HepG2 (cell line): Measurements from ENCODE around the gene ARL2. TPM values are rescaled to one million over a fixed set of nuclear protein-coding genes. Genes with fewer than 3 reads are reported as not detected.
A peak's percentile ranks its signal among the peaks of the same experiment; 100 is the strongest.

Source experiments
- ARNTL ChIP-seq: sonication (generic); formaldehyde crosslinking; IDR thresholded peaks from 2 replicates; pipeline ENCODE4 v1.4.0; 2020; ENCODE audit warnings: mild to moderate bottlenecking, missing genetic modification reagents
- ASH2L ChIP-seq: fragments of 300-600, 200-600 bp; sonication (generic); IDR thresholded peaks from 2 replicates; pipeline ENCODE4 v1.7.0; 2017; ENCODE audit warnings: low read depth, mild to moderate bottlenecking, moderate library complexity, mixed read lengths, low read length; ENCODE audit not compliant: insufficient read length
- ERF ChIP-seq: IDR thresholded peaks from 2 replicates; pipeline ENCODE4 v1.6.1; 2018; ENCODE audit warnings: missing biosample characterization, missing genetic modification reagents
- KLF9 ChIP-seq: IDR thresholded peaks from 2 replicates; pipeline ENCODE4 v1.6.1; 2016; ENCODE audit warnings: low read depth
- MIER2 ChIP-seq: IDR thresholded peaks from 2 replicates; pipeline ENCODE4 v1.6.1; 2016; ENCODE audit warnings: missing biosample characterization, missing genetic modification reagents
- NFKB2 ChIP-seq: sonication (generic); formaldehyde crosslinking; IDR thresholded peaks from 2 replicates; pipeline ENCODE4 v1.4.0; 2020; ENCODE audit warnings: missing genetic modification reagents, borderline replicate concordance
- PCBP2 ChIP-seq: fragments of 200-400 bp; formaldehyde crosslinking; optimal IDR thresholded peaks from 2 replicates; pipeline ENCODE3; 2018; ENCODE audit warnings: low read length, low read depth; ENCODE audit not compliant: poor library complexity, severe bottlenecking
- RNF219 ChIP-seq: sonication (generic); formaldehyde crosslinking; IDR thresholded peaks from 2 replicates; pipeline ENCODE4 v1.5.0; 2020; ENCODE audit warnings: mild to moderate bottlenecking, missing genetic modification reagents
- SMAD3 ChIP-seq: sonication (generic); formaldehyde crosslinking; IDR thresholded peaks from 2 replicates; pipeline ENCODE4 v1.4.0; 2020; ENCODE audit warnings: missing genetic modification reagents
- SMARCE1 ChIP-seq: fragments of 450-650 bp; IDR thresholded peaks from 2 replicates; pipeline ENCODE4 v1.6.1; 2017; ENCODE audit warnings: borderline replicate concordance
- SRSF1 ChIP-seq: fragments of 200-400 bp; formaldehyde crosslinking; optimal IDR thresholded peaks from 2 replicates; pipeline ENCODE3; 2017; ENCODE audit warnings: mild to moderate bottlenecking, low read depth, low read length, moderate library complexity
- STAG1 ChIP-seq: sonication (generic); formaldehyde crosslinking; IDR thresholded peaks from 2 replicates; pipeline ENCODE4 v1.4.0; 2020; ENCODE audit warnings: missing genetic modification reagents
- WIZ ChIP-seq: sonication (generic); formaldehyde crosslinking; IDR thresholded peaks from 2 replicates; pipeline ENCODE4 v1.5.1; 2020; ENCODE audit warnings: mild to moderate bottlenecking, missing genetic modification reagents
- ZBTB26 ChIP-seq: IDR thresholded peaks from 2 replicates; pipeline ENCODE4 v1.6.1; 2016; ENCODE audit warnings: missing compliant biosample characterization, missing genetic modification reagents, borderline replicate concordance
- ZFP41 ChIP-seq: sonication (generic); formaldehyde crosslinking; IDR thresholded peaks from 2 replicates; pipeline ENCODE4 v1.4.0; 2020; ENCODE audit warnings: mild to moderate bottlenecking, missing genetic modification reagents, borderline replicate concordance
- ZFY ChIP-seq: sonication (generic); formaldehyde crosslinking; IDR thresholded peaks from 2 replicates; pipeline ENCODE4 v1.4.0; 2020; ENCODE audit warnings: missing genetic modification reagents
- ZMYM2 ChIP-seq: sonication (generic); formaldehyde crosslinking; IDR thresholded peaks from 2 replicates; pipeline ENCODE4 v1.8.0; 2022; ENCODE audit warnings: mild to moderate bottlenecking, missing genetic modification reagents
- ZNF12 ChIP-seq: sonication (generic); formaldehyde crosslinking; IDR thresholded peaks from 2 replicates; pipeline ENCODE4 v1.5.0; 2020; ENCODE audit warnings: missing genetic modification reagents
- ZNF260 ChIP-seq: sonication (generic); formaldehyde crosslinking; IDR thresholded peaks from 2 replicates; pipeline ENCODE4 v1.4.0; 2020; ENCODE audit warnings: missing genetic modification reagents, low read depth, mild to moderate bottlenecking, borderline replicate concordance
- ZNF274 ChIP-seq: sonication (generic); formaldehyde crosslinking; IDR thresholded peaks from 2 replicates; pipeline ENCODE4 v1.5.1; 2020; ENCODE audit warnings: mild to moderate bottlenecking, missing genetic modification reagents
- ZNF276 ChIP-seq: sonication (generic); formaldehyde crosslinking; IDR thresholded peaks from 2 replicates; pipeline ENCODE4 v1.4.0; 2020; ENCODE audit warnings: mild to moderate bottlenecking, low read depth, missing genetic modification reagents
- ZNF296 ChIP-seq: sonication (generic); formaldehyde crosslinking; conservative IDR thresholded peaks from 2 replicates; pipeline ENCODE4 v1.5.0; 2020; ENCODE audit warnings: mild to moderate bottlenecking, missing genetic modification reagents
- ZNF639 ChIP-seq: conservative IDR thresholded peaks from 2 replicates; pipeline ENCODE4 v1.6.1; 2018; ENCODE audit warnings: missing genetic modification reagents
- ZNF740 ChIP-seq: sonication (generic); formaldehyde crosslinking; IDR thresholded peaks from 2 replicates; pipeline ENCODE4 v1.4.0; 2020; ENCODE audit warnings: missing genetic modification reagents
- ZSCAN31 ChIP-seq: sonication (generic); formaldehyde crosslinking; IDR thresholded peaks from 2 replicates; pipeline ENCODE4 v1.5.0; 2020; ENCODE audit warnings: low read depth, mild to moderate bottlenecking, missing genetic modification reagents
- ZZZ3 ChIP-seq: sonication (generic); formaldehyde crosslinking; IDR thresholded peaks from 2 replicates; pipeline ENCODE4 v1.4.0; 2020; ENCODE audit warnings: missing genetic modification reagents, mild to moderate bottlenecking, borderline replicate concordance
- polyA plus RNA-seq, 8 experiments: library from polyadenylated mRNA; depleted of rRNA in 3 of 8; stranded (reverse) in 7 of 8; unstranded in 1 of 8; fragments of >200 nt; fragmentation: Illumina TruSeq in 4 of 8; extraction: Trizol in 4 of 8; gene quantifications; 2 replicates each; pipeline versions ENCODE4 v1.2.1 to v1.2.3, GENCODE V29; 2011 to 2016; ENCODE audit warnings: low read depth in 4 of 8, missing spikeins in 1 of 8, mixed read lengths in 1 of 8; ENCODE audit not compliant: insufficient read depth in 1 of 8
- total RNA-seq, 5 experiments: library from RNA; depleted of rRNA; stranded (reverse); fragments of >200 nt; fragmentation: Illumina TruSeq; extraction: Trizol; gene quantifications; 2 replicates each; pipeline ENCODE4 v1.2.3, GENCODE V29; 2016; ENCODE audit warnings: low read depth in 1 of 5

Gene ARL2
- total and polyA plus RNA-seq, 2 of the 13 experiments (the other 11 are each of a cell fraction or from before 2014, with no cell fraction given): 82.9 to 84.4 TPM

GRCh38 chr11:65066315-65066714 is 52.4 kb downstream of the ARL2 start (continued):
- TF ChIP-seq ZNF12 (CRISPR knock-in tag) (no peak), ZNF260 (no peak), ZNF639 (CRISPR knock-in tag) (no peak), ZZZ3 (CRISPR knock-in tag) (no peak), PCBP2 (no peak), ERF (no peak), ZBTB26 (CRISPR knock-in tag) (no peak), KLF9 (CRISPR knock-in tag) (no peak), SMARCE1 (no peak), RNF219 (CRISPR knock-in tag) (no peak), ARNTL (CRISPR knock-in tag) (no peak), SMAD3 (CRISPR knock-in tag) (no peak), ZMYM2 (no peak), MIER2 (CRISPR knock-in tag) (no peak), ZNF296 (CRISPR knock-in tag) (0 out of 2 replicates have a peak, but pooled peaks have one; percentile 37), ZSCAN31 (CRISPR knock-in tag) (0 out of 2 replicates have a peak, but pooled peaks have one; percentile 21), ZFY (CRISPR knock-in tag) (peak; percentile 79), ZFP41 (CRISPR knock-in tag) (no peak), ASH2L (no peak), ZNF274 (CRISPR knock-in tag) (peak; percentile 26; the same call in 1 of the 2 replicates), NFKB2 (CRISPR knock-in tag) (0 out of 2 replicates have a peak, but pooled peaks have one; percentile 45), ZNF276 (CRISPR knock-in tag) (no peak), STAG1 (no peak), ZNF740 (CRISPR knock-in tag) (peak; percentile 52; the same call in 1 of the 2 replicates), WIZ (CRISPR knock-in tag) (no peak), SRSF1 (no peak)
